ENCODE results near the gene MTAP. TPM values are rescaled to one million over a fixed set of nuclear protein-coding genes. Genes with fewer than 3 reads are reported as not detected.
A peak's percentile ranks its signal among the peaks of the same experiment; 100 is the strongest.

The MTAP gene
- polyA plus RNA-seq, 1 donor from 2014 or later: 7.7 TPM

DNA sequence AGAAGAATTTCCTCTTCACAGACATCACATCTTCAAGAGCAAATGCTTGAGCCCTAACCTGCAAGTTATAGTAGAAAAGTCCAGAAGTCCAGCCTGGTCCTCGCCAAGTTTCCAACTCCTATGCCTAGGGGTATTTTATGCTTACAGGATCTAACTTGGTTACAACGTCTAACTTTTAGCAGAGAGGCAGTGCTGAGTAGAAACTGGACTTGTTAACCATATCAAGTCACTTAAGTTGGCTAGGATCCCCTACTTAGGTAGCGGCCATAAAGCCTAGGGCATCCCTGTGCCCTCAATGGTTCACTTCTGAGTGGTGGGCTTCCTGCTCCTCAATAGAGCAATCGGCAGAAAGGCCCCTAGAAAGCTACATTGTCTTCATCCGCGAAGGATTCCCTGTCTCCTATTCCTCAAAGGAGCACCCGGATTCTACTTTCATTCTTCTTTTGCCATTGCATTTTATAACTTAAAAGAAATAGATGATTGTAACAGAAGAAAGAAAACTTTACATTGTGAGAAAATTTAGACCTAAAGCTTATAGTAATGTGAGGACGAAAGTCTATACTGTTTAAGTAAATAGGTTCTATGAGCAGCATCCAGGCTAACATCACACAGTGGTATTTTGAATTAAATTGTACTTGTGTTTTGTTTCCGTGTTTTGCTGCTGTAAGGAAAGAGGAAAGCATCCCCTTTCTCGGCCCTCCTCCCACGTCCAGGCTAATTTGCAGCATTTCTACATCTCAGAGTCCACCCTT, 1.3 kb upstream of the MTAP start:
- Histone ChIP-seq H3K27ac (ENCODE audit: low read length) (no peak overlapping the region), H3K27me3 (ENCODE audit: insufficient read depth, low read depth, low read length) (peaks cover 6% of the 10 kb centered on the region), H3K36me3 (ENCODE audit: insufficient read depth, low read length) (no peaks in the 10 kb centered on the region), H3K9me2 (ENCODE audit: insufficient read depth, low read length) (no peaks in the 10 kb centered on the region), H2AFZ (ENCODE audit: low read depth, low read length) (no peak overlapping the region), H4K20me1 (ENCODE audit: insufficient read depth) (no peaks in the 10 kb centered on the region), H3K9ac (ENCODE audit: low read length) (no peak overlapping the region), H3K4me3 (ENCODE audit: low read length) (peak overlapping the region; percentile 79), H3K79me2 (replicated peaks; ENCODE audit: insufficient read depth, low read length) (peaks cover 23% of the 10 kb centered on the region), H3K9me3 (ENCODE audit: low read length) (no peaks in the 10 kb centered on the region), H3F3A (ENCODE audit: insufficient read depth, low read length, poor library complexity, severe bottlenecking) (no peaks in the 10 kb centered on the region), H3K4me2 (ENCODE audit: low read length) (no peak overlapping the region)
- TF ChIP-seq MXI1 (conservative IDR thresholded peaks at IDR 0.05; ENCODE audit: poor library complexity, severe bottlenecking) (no peak), RAD21 (conservative IDR thresholded peaks at IDR 0.05) (no peak), TAF1 (IDR thresholded peaks at IDR 0.05; ENCODE audit: low read depth) (no peak), EZH2 (IDR thresholded peaks at IDR 0.05; ENCODE audit: borderline replicate concordance, insufficient read depth, low read length, poor library complexity, severe bottlenecking) (no peak), EP300 (conservative IDR thresholded peaks at IDR 0.05; ENCODE audit: poor library complexity, severe bottlenecking) (no peak), SMC3 (conservative IDR thresholded peaks at IDR 0.05; ENCODE audit: poor library complexity) (no peak), POLR2AphosphoS5 (IDR thresholded peaks at IDR 0.05) (no peak)
- TF ChIP-seq, protein P1, sequence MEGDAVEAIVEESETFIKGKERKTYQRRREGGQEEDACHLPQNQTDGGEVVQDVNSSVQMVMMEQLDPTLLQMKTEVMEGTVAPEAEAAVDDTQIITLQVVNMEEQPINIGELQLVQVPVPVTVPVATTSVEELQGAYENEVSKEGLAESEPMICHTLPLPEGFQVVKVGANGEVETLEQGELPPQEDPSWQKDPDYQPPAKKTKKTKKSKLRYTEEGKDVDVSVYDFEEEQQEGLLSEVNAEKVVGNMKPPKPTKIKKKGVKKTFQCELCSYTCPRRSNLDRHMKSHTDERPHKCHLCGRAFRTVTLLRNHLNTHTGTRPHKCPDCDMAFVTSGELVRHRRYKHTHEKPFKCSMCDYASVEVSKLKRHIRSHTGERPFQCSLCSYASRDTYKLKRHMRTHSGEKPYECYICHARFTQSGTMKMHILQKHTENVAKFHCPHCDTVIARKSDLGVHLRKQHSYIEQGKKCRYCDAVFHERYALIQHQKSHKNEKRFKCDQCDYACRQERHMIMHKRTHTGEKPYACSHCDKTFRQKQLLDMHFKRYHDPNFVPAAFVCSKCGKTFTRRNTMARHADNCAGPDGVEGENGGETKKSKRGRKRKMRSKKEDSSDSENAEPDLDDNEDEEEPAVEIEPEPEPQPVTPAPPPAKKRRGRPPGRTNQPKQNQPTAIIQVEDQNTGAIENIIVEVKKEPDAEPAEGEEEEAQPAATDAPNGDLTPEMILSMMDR (IDR thresholded peaks at IDR 0.05; ENCODE audit: poor library complexity, severe bottlenecking): no peak
- TF ChIP-seq, protein P2, sequence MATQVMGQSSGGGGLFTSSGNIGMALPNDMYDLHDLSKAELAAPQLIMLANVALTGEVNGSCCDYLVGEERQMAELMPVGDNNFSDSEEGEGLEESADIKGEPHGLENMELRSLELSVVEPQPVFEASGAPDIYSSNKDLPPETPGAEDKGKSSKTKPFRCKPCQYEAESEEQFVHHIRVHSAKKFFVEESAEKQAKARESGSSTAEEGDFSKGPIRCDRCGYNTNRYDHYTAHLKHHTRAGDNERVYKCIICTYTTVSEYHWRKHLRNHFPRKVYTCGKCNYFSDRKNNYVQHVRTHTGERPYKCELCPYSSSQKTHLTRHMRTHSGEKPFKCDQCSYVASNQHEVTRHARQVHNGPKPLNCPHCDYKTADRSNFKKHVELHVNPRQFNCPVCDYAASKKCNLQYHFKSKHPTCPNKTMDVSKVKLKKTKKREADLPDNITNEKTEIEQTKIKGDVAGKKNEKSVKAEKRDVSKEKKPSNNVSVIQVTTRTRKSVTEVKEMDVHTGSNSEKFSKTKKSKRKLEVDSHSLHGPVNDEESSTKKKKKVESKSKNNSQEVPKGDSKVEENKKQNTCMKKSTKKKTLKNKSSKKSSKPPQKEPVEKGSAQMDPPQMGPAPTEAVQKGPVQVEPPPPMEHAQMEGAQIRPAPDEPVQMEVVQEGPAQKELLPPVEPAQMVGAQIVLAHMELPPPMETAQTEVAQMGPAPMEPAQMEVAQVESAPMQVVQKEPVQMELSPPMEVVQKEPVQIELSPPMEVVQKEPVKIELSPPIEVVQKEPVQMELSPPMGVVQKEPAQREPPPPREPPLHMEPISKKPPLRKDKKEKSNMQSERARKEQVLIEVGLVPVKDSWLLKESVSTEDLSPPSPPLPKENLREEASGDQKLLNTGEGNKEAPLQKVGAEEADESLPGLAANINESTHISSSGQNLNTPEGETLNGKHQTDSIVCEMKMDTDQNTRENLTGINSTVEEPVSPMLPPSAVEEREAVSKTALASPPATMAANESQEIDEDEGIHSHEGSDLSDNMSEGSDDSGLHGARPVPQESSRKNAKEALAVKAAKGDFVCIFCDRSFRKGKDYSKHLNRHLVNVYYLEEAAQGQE (IDR thresholded peaks at IDR 0.05; ENCODE audit: borderline replicate concordance): no peak

DNA sequence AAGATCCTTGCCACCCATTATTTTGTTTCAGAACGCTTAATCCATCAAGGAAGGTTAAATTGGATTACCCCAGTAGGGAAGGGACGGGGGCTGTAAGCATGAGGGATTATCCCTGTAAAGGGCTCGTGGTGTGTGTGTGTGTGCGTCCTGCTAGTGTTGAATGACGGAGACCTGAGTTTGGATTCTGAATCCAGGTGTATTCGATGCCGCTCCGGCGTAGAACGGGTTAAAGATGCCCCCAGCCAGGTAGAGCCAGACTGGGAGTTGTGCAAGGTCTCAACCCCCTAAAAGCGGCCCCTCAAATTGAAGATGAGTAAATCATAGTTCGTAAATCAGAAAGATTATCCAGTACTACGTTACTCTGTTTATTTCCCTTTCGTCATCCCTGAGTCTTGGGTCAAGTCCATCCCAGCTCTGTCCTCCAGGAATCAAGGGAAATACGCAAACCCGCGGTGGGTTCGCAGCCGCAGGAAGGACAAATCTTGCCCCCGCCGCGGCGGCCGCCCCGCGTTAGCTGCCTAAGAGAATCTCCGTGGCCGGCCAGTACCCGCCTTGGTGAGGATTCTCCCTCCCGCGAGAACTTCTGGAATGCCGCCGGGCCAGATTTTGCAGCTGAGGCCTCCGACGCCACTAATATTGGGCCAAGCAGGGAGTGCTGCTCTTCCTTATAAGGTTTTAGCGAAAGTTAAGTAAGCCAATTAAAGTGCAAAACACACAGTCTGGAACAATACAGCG, 586 bp upstream of the MTAP start:
- Histone ChIP-seq H3K9ac (ENCODE audit: low read length) (peak overlapping the region; percentile 58), H3F3A (ENCODE audit: insufficient read depth, low read length, poor library complexity, severe bottlenecking) (no peaks in the 10 kb centered on the region), H4K20me1 (ENCODE audit: insufficient read depth) (no peaks in the 10 kb centered on the region), H3K36me3 (ENCODE audit: insufficient read depth, low read length) (no peaks in the 10 kb centered on the region), H3K27me3 (ENCODE audit: insufficient read depth, low read depth, low read length) (peaks cover 6% of the 10 kb centered on the region), H3K9me3 (ENCODE audit: low read length) (no peaks in the 10 kb centered on the region), H3K4me2 (ENCODE audit: low read length) (peak overlapping the region; percentile 54), H3K9me2 (ENCODE audit: insufficient read depth, low read length) (no peaks in the 10 kb centered on the region), H3K27ac (ENCODE audit: low read length) (no peak overlapping the region), H3K4me3 (ENCODE audit: low read length) (peak overlapping the region; percentile 79), H3K79me2 (replicated peaks; ENCODE audit: insufficient read depth, low read length) (peaks cover 25% of the 10 kb centered on the region), H2AFZ (ENCODE audit: low read depth, low read length) (peak overlapping the region; percentile 71)
- peak; percentile 21 for TF ChIP-seq TAF1 (IDR thresholded peaks at IDR 0.05; ENCODE audit: low read depth)
- TF ChIP-seq, protein P2 (IDR thresholded peaks at IDR 0.05; ENCODE audit: borderline replicate concordance): no peak

Data from neural cell (in vitro differentiated cells).